GM08714 (cell line): Measurements from ENCODE around the gene RALY.

Experiments
- H3K4me3 ChIP-seq: fragments of 200-500 bp; sonication (Bioruptor generic); 2 replicates; pipeline ENCODE4 v1.5.1; 2014; ENCODE audit warnings: mild to moderate bottlenecking, low read length, inconsistent platforms
- ZNF274 ChIP-seq: IDR thresholded peaks from 2 replicates; pipeline ENCODE4 v1.6.1; 2012; ENCODE audit warnings: mild to moderate bottlenecking, low read depth, low read length

Gene RALY

GRCh38 chr20:34042262-34042661, 48.6 kb downstream of the RALY start:
- no peak for TF ChIP-seq ZNF274
- no peak overlapping the region for H3K4me3 ChIP-seq

- TF ChIP-seq ZNF274: no peak
- no peak overlapping the region for H3K4me3 ChIP-seq
Observed at GRCh38 chr20:34043025-34043424, 49.3 kb downstream of the RALY start.

DNA sequence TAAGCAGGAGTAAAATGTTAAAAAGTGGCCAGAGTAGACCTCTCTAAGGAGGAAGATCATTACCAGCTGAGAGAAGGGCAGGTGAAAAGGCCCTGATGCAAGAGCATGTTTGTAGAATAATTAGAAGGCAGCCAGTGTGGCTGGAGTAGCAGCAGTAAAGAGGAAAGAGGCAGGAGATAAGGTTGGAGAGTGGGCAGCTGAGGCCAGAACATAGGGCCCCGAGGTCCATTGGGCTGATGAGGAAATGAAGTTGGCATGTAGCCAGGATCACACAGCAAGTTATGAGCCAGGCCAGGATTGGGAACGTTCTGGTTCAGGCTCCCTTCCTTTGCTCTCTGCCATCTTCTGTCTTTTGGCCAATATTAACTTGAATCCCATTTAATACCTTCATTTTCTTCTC, 51.6 kb downstream of the RALY start:
- no peak for TF ChIP-seq ZNF274
- no peak overlapping the region for H3K4me3 ChIP-seq

DNA sequence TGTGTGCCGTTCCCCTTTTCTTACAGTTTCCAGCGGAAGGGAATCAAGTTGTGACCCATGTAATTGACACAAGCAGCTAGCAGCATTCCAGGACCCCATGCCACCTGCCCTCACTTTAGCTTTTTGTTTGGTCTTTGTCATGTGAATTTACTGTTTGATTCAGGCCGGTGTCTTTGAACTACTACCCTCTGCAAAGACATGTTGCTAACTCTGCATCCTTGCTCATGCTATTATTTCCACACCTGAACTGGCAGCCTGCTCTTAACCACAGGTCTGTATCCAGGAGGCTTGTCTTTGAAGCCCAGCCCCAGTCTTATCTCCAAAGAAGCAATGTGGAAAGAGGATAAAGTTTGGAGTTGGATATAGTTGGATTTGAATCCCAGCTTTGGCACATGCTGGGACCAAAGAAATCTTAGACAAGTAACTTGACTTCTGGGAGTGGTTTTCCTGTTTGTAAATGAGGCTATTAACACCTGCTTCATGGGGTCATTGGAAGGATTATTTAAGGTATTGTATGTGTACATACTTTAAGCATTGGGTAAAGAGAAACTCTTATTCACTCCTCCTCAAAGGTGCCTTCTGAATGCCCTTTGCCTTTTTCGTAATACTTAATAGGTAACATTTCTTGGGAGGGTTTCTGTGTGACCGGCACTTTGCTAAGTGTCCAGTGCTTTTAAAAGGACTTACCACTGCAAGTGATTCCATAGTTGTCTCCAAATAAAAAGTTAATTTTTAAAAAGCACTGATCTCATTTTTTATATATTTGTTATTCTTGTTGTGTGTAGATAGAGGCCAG, 52.4 kb downstream of the RALY start:
- no peak overlapping the region for H3K4me3 ChIP-seq
- no peak for TF ChIP-seq ZNF274

- no peak overlapping the region for H3K4me3 ChIP-seq
- no peak for TF ChIP-seq ZNF274
Observed at GRCh38 chr20:34047010-34047687, 53.4 kb downstream of the RALY start.

- no peak overlapping the region for H3K4me3 ChIP-seq
- TF ChIP-seq ZNF274: no peak
Observed at GRCh38 chr20:34047917-34048316, 54.2 kb downstream of the RALY start.

DNA sequence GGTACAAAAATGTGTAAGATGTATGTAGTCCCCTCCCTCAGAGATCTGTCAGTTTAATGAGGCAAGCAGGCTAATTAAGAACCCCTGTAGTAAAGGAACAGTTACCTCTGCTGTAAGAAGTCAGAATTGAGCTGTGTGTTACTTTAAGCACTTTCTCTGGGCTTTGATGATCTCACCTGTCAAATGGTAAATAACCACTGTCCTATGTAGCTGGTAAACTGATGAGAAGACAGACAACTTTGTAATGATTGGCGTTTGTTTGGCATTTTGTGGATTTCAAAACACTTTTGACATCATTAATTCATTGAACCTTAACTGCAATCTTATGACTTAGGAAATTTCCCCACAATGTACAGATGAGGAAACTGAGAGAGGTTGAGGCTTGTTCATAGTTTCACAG, 55.7 kb downstream of the RALY start:
- H3K4me3 ChIP-seq: no peak overlapping the region
- TF ChIP-seq ZNF274: no peak

DNA sequence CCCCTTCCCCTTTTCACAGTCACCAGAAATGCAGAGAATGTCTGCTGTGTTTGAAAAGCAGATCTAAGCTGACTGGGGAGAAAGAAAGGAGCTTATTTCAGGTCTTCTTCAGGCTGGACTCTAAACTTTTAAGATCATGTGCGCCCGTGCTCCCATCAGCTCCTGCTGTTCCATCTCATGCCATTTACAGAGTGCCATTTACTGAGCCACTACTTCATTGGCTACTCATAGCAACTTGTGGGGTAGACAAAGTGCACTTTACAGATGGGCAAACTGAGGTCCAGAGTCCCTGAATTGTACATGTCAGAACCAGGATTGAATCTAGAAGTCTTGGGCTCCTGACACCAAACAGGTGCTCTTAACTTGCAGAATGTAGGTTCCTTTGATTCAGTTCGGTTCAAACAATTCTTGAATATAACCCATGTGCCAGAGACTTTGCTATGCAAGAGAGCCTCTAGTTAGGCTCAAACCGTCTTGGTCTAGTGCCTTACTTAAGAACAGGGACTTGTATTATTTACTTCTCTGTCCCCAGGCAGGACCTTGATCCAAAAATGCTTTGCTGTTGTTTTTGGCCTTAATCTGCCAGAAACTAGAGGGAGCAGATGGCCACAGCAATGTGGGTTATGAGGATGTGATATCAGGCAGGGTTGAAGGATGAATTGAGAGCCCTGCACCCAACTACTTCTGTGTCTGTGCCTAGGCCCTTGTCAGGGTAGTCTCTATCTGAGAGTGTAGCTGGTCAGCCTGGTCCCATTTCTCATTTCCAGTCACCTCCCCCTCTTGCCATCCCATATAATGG, 56.4 kb downstream of the RALY start:
- TF ChIP-seq ZNF274: no peak
- no peak overlapping the region for H3K4me3 ChIP-seq

DNA sequence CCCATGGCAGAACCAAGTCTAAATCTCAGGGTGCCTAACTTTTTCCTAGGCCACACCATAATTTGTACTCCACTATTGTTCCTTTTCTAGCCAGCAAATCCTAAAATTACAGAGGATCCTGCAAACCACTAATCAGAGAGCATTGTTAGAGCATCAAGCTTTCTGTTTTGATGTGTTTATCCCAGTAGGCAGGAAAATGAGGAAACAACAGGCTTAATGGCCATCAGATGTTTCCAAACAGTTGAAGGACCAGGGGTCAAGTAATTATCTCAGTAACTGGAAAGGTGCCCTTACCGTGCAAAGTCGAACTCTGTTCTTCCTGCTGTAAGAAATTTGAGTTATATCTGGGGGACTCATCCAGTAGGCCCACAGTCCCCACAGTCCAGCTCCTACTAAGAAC, 58.7 kb downstream of the RALY start:
- H3K4me3 ChIP-seq: no peak overlapping the region
- TF ChIP-seq ZNF274: no peak

DNA sequence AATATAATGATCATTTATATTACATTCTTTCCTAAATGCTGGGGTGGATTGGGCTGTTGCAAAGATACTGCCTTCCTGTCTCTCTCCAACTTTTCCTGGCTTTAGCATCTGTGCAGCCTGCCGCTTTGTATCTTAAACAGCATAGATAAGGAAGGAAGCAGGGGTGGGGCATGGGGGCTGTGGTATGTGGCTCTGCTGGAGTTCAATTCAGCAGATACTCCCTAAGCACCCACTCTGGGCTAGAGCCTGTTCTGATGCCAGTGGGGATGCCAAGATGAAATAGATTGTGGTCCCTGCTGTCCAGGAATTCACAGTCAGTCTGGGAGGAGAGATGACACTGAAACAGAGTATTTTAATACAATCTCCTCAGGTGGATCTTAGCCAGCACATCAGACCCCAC, 61.6 kb downstream of the RALY start:
- H3K4me3 ChIP-seq: no peak overlapping the region
- no peak for TF ChIP-seq ZNF274

- H3K4me3 ChIP-seq: no peak overlapping the region
- TF ChIP-seq ZNF274: no peak
Observed at GRCh38 chr20:34058831-34059230, 65.1 kb downstream of the RALY start.

- no peak for TF ChIP-seq ZNF274
- no peak overlapping the region for H3K4me3 ChIP-seq
Observed at GRCh38 chr20:34060970-34061369, 67.3 kb downstream of the RALY start.

DNA sequence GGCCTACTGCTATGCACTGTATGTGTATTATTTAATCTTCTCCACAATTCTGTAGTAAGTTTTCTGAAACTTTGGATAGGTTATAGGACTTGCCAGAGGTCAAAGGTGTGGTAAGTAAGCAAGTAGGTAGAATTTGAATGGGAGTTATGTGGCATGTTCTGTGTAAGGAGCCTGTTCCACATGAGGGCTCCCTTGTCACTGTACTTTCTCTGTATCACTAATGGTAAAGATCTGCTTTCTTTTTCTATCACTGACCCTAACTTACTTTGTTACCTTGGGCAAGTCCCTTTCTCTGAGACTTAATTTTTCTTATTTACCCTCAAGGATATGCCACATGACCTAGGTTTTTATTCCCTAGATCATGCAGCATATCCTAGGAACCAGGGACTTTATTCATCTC, 68.0 kb downstream of the RALY start:
- no peak for TF ChIP-seq ZNF274
- no peak overlapping the region for H3K4me3 ChIP-seq

DNA sequence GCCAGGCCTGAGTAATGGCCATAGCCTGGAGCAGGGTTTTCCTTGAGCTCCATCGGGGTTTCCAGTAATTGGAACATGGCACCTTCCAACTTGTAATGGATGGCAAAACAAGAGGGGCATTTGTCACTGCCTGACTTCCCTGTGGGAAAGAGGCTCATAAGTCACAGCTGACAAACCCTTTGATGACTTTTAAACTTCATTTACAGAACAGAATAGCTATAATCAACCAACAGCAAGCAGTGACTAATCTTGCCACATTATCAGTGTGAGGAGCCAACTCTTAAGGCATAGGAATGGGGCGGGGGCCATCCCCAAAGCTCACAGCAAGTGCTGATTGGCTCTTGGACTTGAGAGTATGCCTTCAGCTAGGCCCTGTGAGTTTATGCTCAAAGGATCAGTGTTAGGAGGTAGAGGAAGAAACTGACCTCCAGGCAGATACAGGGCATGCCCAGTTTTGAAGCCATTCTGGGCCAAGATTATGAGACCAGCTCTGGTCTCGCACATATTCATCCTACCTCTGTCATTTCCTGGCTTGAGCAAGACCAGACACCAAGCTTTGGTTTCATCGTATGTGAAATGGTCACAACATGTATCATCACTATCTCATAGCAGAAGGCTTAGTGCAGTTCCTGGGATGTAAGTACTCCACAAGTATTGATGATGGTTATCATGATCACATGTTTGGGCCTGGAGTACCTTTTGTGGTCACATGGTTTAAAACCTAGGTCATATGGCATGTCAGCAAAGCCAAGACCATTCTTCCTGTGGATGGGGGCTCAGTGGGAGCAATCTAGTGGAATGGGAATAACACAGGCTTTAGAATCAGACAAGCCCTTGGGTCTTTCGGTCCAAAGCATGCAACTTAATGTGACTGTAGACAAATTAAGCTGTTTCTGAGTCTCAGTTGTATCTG, 69.1 kb downstream of the RALY start:
- no peak for TF ChIP-seq ZNF274
- no peak overlapping the region for H3K4me3 ChIP-seq

GRCh38 chr20:34064286-34064685, 70.6 kb downstream of the RALY start:
- H3K4me3 ChIP-seq: no peak overlapping the region
- TF ChIP-seq ZNF274: no peak
